Osteoblast (primary cell): Measurements from ENCODE around the gene TMEM271. TPM values are rescaled to one million over a fixed set of nuclear protein-coding genes. Genes with fewer than 3 reads are reported as not detected.

Source experiments
- DNase-seq: peaks from one replicate; pipeline ENCODE4 v3.0.0; 2011; ENCODE audit warnings: low spot score, mixed read lengths; ENCODE audit not compliant: insufficient read length; ENCODE audit errors: missing footprints
- H2AFZ ChIP-seq: 2 replicates; pipeline ENCODE4 v1.6.0; 2011; ENCODE audit warnings: mild to moderate bottlenecking, low read length
- H3K27ac ChIP-seq: 2 replicates; pipeline ENCODE4 v1.5.1; 2011; ENCODE audit warnings: mild to moderate bottlenecking, low read depth, low read length, moderate library complexity
- H3K27me3 ChIP-seq: 2 replicates; pipeline ENCODE4 v1.6.0; 2012; ENCODE audit warnings: mild to moderate bottlenecking, control low read depth, inconsistent platforms, low read length, moderate library complexity; ENCODE audit not compliant: insufficient read depth
- H3K36me3 ChIP-seq: 2 replicates; pipeline ENCODE4 v1.5.1; 2011; ENCODE audit warnings: mild to moderate bottlenecking, low read length, control low read depth, moderate library complexity; ENCODE audit not compliant: insufficient read depth
- H3K4me1 ChIP-seq: 2 replicates; pipeline ENCODE4 v1.5.1; 2011; ENCODE audit warnings: mild to moderate bottlenecking, low read length, control low read depth, moderate library complexity; ENCODE audit not compliant: insufficient read depth
- H3K4me2 ChIP-seq: 2 replicates; pipeline ENCODE4 v1.6.0; 2011; ENCODE audit warnings: mild to moderate bottlenecking, low read length; ENCODE audit not compliant: insufficient read depth
- H3K4me3 ChIP-seq: fragments of 200-600 bp; sonication (generic); 3 replicates; pipeline ENCODE4 v1.5.1; 2012; ENCODE audit warnings: mild to moderate bottlenecking, low read length, inconsistent platforms; ENCODE audit not compliant: insufficient read depth
- H3K79me2 ChIP-seq: 2 replicates; pipeline ENCODE4 v1.6.0; 2012; ENCODE audit warnings: mild to moderate bottlenecking, low read length, control low read depth, inconsistent platforms; ENCODE audit not compliant: insufficient read depth
- H3K9me3 ChIP-seq: 2 replicates; pipeline ENCODE4 v1.5.1; 2011; ENCODE audit warnings: low read depth, low read length, control low read depth
- H4K20me1 ChIP-seq: 2 replicates; pipeline ENCODE4 v1.6.0; 2012; ENCODE audit warnings: mild to moderate bottlenecking, low read length, control low read depth; ENCODE audit not compliant: insufficient read depth
- total RNA-seq: library from RNA; depleted of rRNA; stranded (reverse); fragments of >200 nt; gene quantifications from 2 replicates; pipeline ENCODE4 v1.2.3, GENCODE V29; 2012
- TF ChIP-seq, protein P1 (sequence below): IDR thresholded peaks from 2 replicates; pipeline ENCODE4 v1.5.1; 2011; ENCODE audit warnings: mild to moderate bottlenecking, low read depth, low read length, moderate library complexity; ENCODE audit errors: extremely low read depth

Gene TMEM271
- total RNA-seq, 1 donor, result not detected

DNA sequence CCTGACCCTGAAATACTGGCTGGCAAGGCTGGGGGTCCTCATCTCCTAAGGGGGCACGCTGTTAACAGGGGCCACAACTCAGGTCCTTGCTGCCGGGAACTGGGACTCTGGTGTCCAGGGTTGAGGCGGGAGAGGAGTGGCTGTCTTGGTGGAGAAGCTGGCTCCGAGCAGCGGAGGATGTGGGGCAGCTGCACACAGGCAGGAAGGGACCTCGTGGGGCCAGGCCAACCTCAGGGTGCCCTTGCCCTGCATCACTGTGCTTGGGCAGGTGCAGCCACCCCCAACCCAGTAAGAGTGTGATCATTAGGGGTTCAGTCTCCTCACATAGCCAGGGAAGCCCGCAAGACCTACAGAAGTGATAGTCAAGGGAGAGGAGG, 36.6 kb upstream of the TMEM271 start:
- H3K9me3 ChIP-seq, result no peaks in the 10 kb centered on the region
- DNase-seq, result peak; percentile 62
- H3K27ac ChIP-seq, result no peak overlapping the region
- no peaks in the 10 kb centered on the region for H4K20me1 ChIP-seq
- H3K4me2 ChIP-seq, result no peak overlapping the region
- H3K79me2 ChIP-seq, result no peaks in the 10 kb centered on the region
- no peaks in the 10 kb centered on the region for H3K4me1 ChIP-seq
- no peak overlapping the region for H3K4me3 ChIP-seq
- peaks cover 5% of the 10 kb centered on the region for H3K27me3 ChIP-seq
- TF ChIP-seq, protein P1, sequence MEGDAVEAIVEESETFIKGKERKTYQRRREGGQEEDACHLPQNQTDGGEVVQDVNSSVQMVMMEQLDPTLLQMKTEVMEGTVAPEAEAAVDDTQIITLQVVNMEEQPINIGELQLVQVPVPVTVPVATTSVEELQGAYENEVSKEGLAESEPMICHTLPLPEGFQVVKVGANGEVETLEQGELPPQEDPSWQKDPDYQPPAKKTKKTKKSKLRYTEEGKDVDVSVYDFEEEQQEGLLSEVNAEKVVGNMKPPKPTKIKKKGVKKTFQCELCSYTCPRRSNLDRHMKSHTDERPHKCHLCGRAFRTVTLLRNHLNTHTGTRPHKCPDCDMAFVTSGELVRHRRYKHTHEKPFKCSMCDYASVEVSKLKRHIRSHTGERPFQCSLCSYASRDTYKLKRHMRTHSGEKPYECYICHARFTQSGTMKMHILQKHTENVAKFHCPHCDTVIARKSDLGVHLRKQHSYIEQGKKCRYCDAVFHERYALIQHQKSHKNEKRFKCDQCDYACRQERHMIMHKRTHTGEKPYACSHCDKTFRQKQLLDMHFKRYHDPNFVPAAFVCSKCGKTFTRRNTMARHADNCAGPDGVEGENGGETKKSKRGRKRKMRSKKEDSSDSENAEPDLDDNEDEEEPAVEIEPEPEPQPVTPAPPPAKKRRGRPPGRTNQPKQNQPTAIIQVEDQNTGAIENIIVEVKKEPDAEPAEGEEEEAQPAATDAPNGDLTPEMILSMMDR, result no peak
- H3K36me3 ChIP-seq, result no peaks in the 10 kb centered on the region
- H2AFZ ChIP-seq, result no peak overlapping the region

DNA sequence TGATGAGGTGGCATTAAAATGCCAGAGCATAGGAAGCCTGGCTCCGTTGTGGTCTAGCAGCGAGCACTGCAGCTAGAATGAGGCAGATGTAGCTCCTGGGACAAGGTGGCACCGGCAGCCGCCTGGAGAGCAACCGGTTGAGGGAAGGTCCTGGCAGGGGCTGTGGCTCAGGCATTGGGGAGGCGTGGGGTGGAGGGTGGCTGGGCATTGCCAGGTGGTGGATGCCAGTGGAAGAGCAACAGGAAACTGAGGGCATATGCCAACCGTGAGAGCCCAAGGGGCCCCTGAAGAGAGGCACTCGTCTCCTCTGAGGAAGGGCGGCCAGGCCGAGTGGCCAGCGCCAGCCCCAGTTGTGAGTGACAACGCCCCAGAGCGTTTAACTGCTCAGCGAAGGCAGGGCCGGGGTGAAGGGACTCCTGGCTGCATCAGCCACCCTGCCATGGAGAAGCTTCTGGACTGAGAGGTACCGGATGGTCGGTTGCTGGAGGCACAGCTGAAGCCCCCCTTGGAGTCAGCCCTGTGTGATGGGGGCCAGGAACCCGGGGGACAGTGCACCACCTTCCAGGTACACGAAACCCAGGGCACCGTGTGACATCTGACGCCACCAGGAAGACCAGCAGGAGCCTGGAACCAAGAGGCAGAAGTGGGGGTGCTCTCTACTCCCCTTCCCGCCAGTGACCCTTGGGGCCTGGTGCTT, 36.1 kb upstream of the TMEM271 start:
- Histone ChIP-seq H3K36me3 (no peaks in the 10 kb centered on the region), H3K4me1 (no peaks in the 10 kb centered on the region)

DNA sequence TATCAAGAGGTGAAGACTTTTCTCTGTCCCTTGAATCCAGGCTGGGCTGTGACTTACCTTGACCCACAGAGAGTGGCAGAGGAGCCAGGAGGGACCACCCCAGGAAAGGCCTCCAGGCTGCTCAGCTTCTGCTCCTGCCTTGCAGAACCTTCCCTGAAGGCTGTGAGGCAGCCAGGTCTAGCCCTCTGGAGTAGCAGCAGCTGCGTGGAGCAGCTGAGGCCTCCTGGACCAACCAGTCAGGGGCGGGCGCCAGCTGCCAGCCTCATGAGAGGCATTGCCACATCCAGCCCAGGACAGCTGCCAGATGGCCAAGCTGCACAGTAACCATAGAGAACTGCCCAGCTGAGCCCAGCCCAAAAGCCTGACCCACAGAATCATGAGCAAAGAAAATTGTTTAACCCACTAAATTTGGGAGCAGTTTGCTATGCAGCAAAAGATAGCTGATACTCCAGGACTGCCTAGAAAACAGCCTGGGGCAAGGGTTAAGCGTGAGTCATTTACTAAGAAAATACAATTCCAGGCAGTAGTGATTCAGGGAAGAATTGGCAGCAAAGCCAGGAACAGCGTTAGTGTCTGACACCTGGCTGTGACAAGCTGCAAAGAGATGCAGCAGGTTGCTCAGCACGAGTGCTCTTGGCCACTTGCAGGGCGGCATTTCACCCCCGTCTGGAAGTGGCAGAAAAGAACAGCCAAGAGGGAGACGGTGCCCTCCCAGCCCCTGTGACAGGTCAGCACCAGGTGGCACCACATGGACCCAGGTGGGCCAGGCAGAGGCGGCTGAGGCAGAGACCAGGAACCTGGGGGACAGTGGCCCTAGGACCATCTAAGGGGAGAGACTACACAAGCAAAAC, 34.5 kb upstream of the TMEM271 start:
- Histone ChIP-seq H4K20me1 (no peaks in the 10 kb centered on the region), H3K4me2 (no peak overlapping the region), H3K79me2 (no peaks in the 10 kb centered on the region), H3K4me1 (no peaks in the 10 kb centered on the region), H3K4me3 (no peak overlapping the region), H3K36me3 (no peaks in the 10 kb centered on the region), H3K27ac (no peak overlapping the region), H3K9me3 (no peaks in the 10 kb centered on the region), H2AFZ (no peak overlapping the region), H3K27me3 (peaks cover 5% of the 10 kb centered on the region)
- no peak for DNase-seq
- TF ChIP-seq, protein P1, result no peak

More for the DNA sequence above, 36.1 kb upstream of the TMEM271 start:
- no peak overlapping the region for H3K4me3 ChIP-seq
- H3K79me2 ChIP-seq, result no peaks in the 10 kb centered on the region
- H4K20me1 ChIP-seq, result no peaks in the 10 kb centered on the region
- peaks cover 5% of the 10 kb centered on the region for H3K27me3 ChIP-seq
- no peak for DNase-seq
- no peaks in the 10 kb centered on the region for H3K9me3 ChIP-seq
- no peak overlapping the region for H3K27ac ChIP-seq
- TF ChIP-seq, protein P1, result no peak
- H2AFZ ChIP-seq, result no peak overlapping the region
- no peak overlapping the region for H3K4me2 ChIP-seq

DNA sequence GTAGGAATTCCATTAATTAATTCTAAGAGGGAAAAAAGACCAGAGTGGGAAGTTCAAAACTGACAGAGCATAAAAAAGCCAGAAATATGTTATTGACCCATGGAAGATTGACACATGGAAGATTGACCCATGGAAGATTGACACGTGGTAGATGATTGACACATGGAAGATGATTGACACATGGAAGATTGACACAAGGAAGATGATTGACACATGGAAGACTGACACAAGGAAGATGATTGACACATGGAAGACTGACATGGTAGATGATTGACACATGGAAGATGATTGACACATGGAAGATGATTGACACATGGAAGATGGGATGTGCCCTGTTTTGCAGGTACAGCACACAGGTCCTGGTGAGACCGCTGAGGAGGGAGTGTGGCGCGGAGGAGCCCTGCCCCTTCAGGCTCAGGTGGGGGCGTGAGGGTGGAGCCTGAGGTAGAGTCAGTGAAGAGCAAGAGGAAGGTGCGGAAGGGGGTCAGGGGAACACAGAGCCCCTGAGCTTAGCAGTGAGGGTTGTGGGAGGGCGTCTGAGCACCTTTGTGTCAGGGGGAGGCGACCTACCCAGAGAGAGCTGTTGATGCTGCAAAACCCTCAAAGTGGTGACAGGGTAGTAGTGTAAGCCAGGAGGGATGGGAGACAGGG, 33.4 kb upstream of the TMEM271 start:
- no peak for DNase-seq

More for the DNA sequence above, 33.4 kb upstream of the TMEM271 start:
- Histone ChIP-seq H3K36me3 (no peaks in the 10 kb centered on the region), H3K9me3 (no peaks in the 10 kb centered on the region), H3K4me3 (no peak overlapping the region), H3K27ac (no peak overlapping the region), H3K4me1 (no peaks in the 10 kb centered on the region), H2AFZ (no peak overlapping the region), H3K4me2 (no peak overlapping the region), H3K79me2 (no peaks in the 10 kb centered on the region), H3K27me3 (peaks cover 5% of the 10 kb centered on the region), H4K20me1 (no peaks in the 10 kb centered on the region)
- TF ChIP-seq, protein P1, result no peak
